SJSA1 (cell line): ENCODE results near the gene RAB11FIP5. TPM values are rescaled to one million over a fixed set of nuclear protein-coding genes. Genes with fewer than 3 reads are reported as not detected.
"Not testable (repeated sequence)": the region's sequence is repeated elsewhere in the genome, so short reads cannot be mapped to it uniquely, and the experiment has no call there.

Experiments
- DNase-seq, 2 experiments: peaks; one replicate each; pipeline ENCODE4 v3.0.0-alpha.2; 2015 to 2020; ENCODE audit warnings: low spot score in 2 of 2, low read depth in 1 of 2
- H3K27ac ChIP-seq: fragments of 250-450 bp; sonication (Bioruptor Pico); 2 replicates; pipeline ENCODE4 v1.5.1; 2020; ENCODE audit warnings: mild to moderate bottlenecking, moderate library complexity
- H3K27me3 ChIP-seq: fragments of 250-450 bp; sonication (Bioruptor Pico); replicated peaks from 2 replicates; pipeline ENCODE4 v1.5.1; 2020; ENCODE audit warnings: mild to moderate bottlenecking, moderate library complexity
- H3K36me3 ChIP-seq: fragments of 250-450 bp; sonication (Bioruptor Pico); 2 replicates; pipeline ENCODE4 v1.5.1; 2020; ENCODE audit warnings: mild to moderate bottlenecking
- H3K4me1 ChIP-seq: fragments of 250-450 bp; sonication (Bioruptor Pico); replicated peaks from 2 replicates; pipeline ENCODE4 v1.6.1; 2021; ENCODE audit warnings: mild to moderate bottlenecking
- H3K4me3 ChIP-seq: fragments of 250-450 bp; sonication (Bioruptor Pico); 2 replicates; pipeline ENCODE4 v1.5.1; 2020; ENCODE audit warnings: mild to moderate bottlenecking
- H3K9me3 ChIP-seq: fragments of 250-450 bp; sonication (Bioruptor Pico); replicated peaks from 2 replicates; pipeline ENCODE4 v1.5.1; 2020; ENCODE audit warnings: mild to moderate bottlenecking
- total RNA-seq: library from RNA; depleted of rRNA; stranded (reverse); fragments of >200 nt; shearing (Covaris generic); gene quantifications from 2 replicates; pipeline ENCODE4 v1.2.3, GENCODE V29; 2014

Gene RAB11FIP5
- total RNA-seq, 1 experiment from 2014 or later = 23.0 TPM

DNA sequence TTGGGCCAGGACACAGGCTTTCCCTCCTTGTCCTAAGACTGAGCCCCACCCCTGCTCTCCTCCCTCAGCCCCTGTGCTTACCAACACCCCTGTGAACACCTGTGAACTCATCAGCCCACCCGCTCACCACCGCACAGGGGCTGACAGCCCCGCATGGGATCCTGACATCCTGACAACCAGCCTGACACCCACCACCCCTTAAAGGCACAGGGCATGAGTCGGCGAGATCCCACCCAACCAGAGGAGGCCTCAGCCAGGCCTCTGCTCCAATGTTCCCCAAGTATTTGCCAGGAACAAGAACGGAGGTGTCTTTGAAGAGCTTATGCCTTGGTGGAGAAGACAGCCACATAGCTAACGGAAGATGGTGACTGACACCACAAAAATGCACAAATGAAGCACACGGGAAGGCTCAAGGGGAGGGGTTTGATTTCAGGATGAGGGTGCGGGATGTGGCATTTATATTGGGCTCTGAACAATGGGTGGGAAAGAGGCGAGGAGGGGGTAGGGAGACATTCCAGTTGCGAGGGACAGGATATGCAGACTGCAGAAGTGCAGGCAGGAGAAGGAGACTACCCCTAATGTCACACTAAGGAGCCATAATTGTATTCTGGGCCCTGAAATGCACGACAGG, 11.0 kb downstream of the RAB11FIP5 start:
- peaks cover 26% of the 10 kb centered on the region for H3K4me1 ChIP-seq
- peak; percentile 58 to 64 for DNase-seq

DNA sequence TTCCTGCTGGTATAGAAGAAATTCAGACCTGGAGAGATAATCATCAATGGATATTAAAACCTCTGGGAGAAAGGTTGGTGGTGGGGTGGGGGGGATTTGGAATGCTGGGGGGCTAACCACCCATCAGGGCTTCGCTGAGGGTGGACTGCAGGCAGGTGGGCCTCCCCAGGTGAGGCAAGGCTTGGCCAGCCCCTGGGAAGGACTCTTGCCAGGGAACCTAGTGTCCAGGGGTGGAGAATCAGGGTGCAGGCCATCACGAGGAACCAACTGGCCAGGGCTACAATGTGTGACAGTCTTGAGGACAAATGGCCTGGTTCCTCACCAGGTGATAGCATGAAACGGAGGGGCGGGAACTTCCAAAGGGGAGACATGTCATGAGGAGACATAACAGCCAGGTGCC, 11.8 kb downstream of the RAB11FIP5 start:
- DNase-seq = no peak
- H3K36me3 ChIP-seq = peaks cover 14% of the 10 kb centered on the region
- H3K27me3 ChIP-seq = no peaks in the 10 kb centered on the region
- no peak overlapping the region for H3K4me3 ChIP-seq
- H3K27ac ChIP-seq = no peak overlapping the region
- H3K4me1 ChIP-seq = peaks cover 26% of the 10 kb centered on the region
- H3K9me3 ChIP-seq = no peaks in the 10 kb centered on the region

More for the DNA sequence above, 11.0 kb downstream of the RAB11FIP5 start:
- no peak overlapping the region for H3K4me3 ChIP-seq
- H3K27ac ChIP-seq = peak overlapping the region; percentile 66
- H3K9me3 ChIP-seq = no peaks in the 10 kb centered on the region
- H3K27me3 ChIP-seq = no peaks in the 10 kb centered on the region
- peaks cover 14% of the 10 kb centered on the region for H3K36me3 ChIP-seq

DNA sequence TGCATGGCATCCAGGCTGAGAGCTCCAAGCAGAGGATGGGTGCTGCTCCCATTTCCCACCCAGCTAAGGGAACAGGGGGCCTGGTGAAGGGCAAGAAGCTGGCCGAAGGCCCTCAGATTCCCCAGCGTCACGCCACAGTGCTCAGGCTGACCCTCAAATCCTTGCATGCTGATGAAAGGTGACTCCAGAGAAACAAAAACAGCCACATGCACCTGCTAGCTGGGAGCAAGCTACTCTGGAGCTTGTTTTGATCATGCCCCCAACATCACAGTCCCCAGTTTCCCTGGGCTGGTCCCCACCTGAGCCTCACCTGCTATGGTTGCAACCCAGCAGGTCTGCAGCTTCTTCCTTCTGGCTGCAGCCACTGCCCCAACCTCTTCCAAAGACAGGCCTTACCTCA, 13.3 kb downstream of the RAB11FIP5 start:
- no peak for DNase-seq
- no peak overlapping the region for H3K27ac ChIP-seq
- H3K9me3 ChIP-seq = no peaks in the 10 kb centered on the region
- H3K4me3 ChIP-seq = no peak overlapping the region
- peaks cover 21% of the 10 kb centered on the region for H3K4me1 ChIP-seq
- H3K36me3 ChIP-seq = peaks cover 14% of the 10 kb centered on the region
- no peaks in the 10 kb centered on the region for H3K27me3 ChIP-seq

DNA sequence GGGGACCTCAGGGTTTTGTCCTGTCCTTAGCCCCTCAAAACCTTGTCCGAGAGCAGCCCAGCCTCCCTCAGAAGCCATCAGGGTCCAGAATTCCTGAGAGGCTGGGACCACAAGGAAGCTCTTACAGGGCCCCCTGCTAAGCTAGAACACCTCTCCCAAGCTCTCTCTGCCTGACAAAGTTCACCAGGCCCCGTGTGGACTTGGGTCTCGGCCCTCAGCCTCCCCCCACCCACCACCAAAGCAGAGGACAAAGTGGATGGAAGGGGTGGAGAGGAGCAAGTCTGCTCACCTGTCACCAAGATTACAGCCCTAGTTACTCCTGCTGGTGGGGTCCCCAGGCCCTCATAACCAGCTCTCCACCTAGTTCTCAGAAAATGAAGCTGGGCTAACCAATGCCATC, 16.8 kb downstream of the RAB11FIP5 start:
- H3K4me3 ChIP-seq = no peak overlapping the region
- no peaks in the 10 kb centered on the region for H3K9me3 ChIP-seq
- no peaks in the 10 kb centered on the region for H3K27me3 ChIP-seq
- no peak for DNase-seq
- 0 out of 2 replicates have a peak, but pooled peaks cover 3% of the 10 kb centered on the region for H3K36me3 ChIP-seq
- H3K27ac ChIP-seq = no peak overlapping the region
- peaks cover 4% of the 10 kb centered on the region; the same call in 1 of the 2 replicates for H3K4me1 ChIP-seq

DNA sequence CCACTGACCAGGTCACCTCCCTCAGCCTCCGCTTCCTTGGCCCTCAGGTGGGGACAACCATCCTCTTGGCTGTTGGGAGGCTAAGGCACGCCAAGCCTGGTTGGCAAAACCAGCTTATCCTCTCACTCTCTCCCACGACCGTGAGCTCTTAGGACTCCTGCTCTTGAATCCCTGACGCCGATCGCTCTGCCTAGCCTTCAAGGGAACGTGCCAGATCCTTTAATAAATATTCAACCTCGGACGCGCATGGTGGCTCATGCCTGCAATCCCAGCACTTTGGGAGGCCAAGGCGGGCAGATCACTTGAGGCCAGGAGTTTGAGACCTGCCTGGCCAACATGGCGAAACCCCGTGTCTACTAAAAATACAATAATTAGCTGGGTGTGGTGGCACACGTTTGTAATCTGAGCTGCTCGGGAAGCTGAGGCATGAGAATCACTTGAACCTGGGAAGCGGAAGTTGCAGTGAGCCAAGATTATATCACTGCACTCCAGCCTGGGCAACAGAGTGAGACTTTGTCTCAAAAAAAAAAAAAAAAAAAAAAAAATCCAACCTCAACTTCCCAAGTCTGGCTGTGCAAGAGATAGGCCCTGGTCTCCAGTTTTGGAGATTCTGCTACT, 19.0 kb downstream of the RAB11FIP5 start:
- not testable (repeated sequence) for H3K9me3 ChIP-seq, H3K27ac ChIP-seq, H3K4me3 ChIP-seq, DNase-seq, H3K27me3 ChIP-seq, H3K36me3 ChIP-seq
- peaks cover 25% of the 10 kb centered on the region for H3K4me1 ChIP-seq

DNA sequence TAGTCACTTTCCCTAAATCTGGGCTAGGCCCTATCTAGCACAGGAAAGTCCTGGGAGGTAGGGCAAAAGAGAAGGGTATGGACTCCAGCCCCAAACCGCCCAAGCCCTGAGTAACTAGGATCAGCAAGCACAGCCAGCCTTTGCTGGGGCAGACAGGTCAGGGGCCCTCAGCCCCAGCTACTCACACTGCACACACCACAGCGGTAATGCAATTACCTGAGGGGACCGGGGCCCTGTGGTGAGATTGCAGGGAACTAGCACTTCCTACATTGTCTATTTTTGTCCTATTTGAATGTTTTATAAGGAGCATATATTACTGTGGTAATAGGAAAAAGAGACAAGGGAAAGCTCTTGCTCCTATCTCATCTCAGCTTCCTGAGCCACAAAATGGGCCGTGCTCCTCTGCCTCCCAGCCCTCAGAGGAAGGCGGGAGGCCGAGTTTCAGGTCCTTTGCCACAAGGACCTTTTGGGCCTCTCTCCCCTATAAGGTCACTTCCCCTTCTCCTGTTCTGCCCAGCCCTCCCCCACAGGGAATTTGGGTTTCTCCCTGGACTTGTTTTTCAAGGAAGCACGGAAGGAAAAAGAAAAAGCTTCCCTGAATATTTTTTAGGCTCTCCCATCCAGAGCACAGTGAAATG, 20.5 kb downstream of the RAB11FIP5 start:
- H3K4me1 ChIP-seq = peaks cover 29% of the 10 kb centered on the region
- H3K27ac ChIP-seq = no peak overlapping the region
- no peak for DNase-seq
- H3K4me3 ChIP-seq = no peak overlapping the region
- no peaks in the 10 kb centered on the region for H3K9me3 ChIP-seq
- no peaks in the 10 kb centered on the region for H3K27me3 ChIP-seq
- peaks cover 19% of the 10 kb centered on the region for H3K36me3 ChIP-seq

DNA sequence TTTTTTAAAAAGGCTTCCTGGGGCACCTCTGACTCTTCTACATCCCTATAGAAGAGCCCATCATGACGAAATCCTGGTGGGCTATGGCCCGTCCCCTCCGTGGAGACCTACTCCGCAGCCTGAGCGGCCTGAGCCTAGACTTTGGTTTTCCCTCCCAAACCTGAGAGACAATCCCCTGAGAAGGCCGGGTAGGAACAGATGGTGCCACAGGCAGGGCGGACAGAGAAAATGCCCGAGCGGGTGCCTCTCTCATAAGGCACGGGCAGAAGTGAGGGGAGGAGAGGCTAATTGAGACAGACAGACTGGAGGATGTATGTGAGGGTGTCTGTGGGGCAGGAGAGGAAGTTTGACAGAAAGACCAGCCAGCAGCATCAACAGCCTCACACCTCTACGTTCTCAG, 21.1 kb downstream of the RAB11FIP5 start:
- H3K4me1 ChIP-seq = peaks cover 29% of the 10 kb centered on the region
- DNase-seq = no peak
- H3K27me3 ChIP-seq = no peaks in the 10 kb centered on the region
- no peaks in the 10 kb centered on the region for H3K9me3 ChIP-seq
- H3K27ac ChIP-seq = no peak overlapping the region
- H3K36me3 ChIP-seq = peaks cover 25% of the 10 kb centered on the region
- no peak overlapping the region for H3K4me3 ChIP-seq

DNA sequence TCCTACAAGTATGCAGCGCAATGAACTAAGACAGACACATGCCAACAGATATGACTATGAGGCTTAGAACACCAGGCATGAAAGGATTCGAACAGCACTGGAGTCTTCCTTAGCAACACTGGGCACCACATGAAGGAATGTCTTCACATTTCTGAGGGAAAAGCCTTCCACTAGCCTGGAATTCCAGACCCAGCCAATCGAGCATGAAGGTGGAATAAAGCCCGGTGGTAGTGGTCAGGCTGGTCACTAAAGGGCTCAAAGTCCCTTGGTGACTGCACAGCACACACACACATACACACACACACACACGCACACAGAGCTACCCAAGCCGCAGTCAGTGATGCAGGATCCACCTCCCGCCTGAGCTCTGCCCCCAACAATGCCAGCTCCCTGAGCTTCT, 21.6 kb downstream of the RAB11FIP5 start:
- Histone ChIP-seq H3K27ac (no peak overlapping the region), H3K36me3 (peaks cover 26% of the 10 kb centered on the region), H3K4me1 (peaks cover 29% of the 10 kb centered on the region), H3K4me3 (no peak overlapping the region), H3K27me3 (no peaks in the 10 kb centered on the region), H3K9me3 (no peaks in the 10 kb centered on the region)
- DNase-seq = no peak

DNA sequence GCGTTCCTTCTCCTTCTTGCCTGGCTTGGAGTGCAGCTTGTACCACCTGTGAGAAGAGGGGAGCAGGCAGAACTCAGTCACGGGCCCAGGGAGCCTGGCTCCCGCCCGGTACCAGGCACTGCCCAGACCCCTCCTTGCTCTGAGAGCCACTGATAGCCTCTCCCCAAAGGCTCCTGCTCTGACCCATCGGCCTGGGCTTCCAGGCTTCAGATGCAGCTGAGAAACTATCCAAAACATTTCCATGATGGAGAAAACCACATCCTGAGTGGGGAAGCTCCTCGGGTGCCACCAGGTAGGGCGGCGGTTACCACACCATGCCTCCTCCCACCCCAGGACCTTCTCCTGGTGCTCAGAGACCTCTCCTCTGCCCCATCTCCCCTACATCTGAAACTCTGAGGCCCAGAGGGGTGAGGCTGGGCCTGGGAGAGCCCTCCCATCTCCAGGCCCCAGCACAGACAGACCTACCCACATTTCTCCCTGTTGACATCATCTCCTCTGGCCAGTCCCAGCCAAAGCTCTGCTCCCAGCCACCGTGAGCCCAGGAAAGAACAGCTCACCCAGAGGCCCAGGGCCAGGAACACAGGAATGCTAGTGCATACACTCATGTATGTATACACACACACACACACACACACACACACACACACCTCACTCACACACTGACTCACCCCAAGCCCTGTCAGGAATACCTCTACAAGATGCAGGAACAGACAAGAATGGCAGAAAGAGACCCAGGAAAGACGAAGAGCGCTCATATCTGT, 23.3 kb downstream of the RAB11FIP5 start:
- Histone ChIP-seq H3K4me1 (peaks cover 29% of the 10 kb centered on the region), H3K27me3 (no peaks in the 10 kb centered on the region), H3K27ac (peak overlapping the region; percentile 75), H3K9me3 (no peaks in the 10 kb centered on the region), H3K36me3 (peaks cover 37% of the 10 kb centered on the region), H3K4me3 (no peak overlapping the region)
- DNase-seq = peak; percentile 87 to 92

DNA sequence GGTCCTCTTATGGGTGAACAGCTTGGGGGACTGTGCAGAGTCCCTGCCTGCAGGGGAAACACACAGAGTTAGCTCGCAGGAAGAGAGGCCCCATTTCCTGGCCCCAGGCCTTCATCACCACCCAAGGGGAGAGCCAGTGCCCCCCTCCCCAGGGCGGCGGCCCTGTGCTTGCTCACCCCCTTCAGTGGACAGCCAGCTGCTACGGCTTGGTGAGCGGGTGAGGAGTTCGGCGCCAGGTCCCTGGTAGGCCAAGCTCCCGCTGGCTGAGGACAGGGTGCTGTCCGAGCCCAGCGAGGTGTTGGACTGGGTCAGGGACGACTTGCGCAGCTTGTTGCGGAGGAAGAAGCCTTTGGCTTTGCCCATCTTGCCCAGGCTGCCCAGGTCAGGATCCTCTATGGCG, 24.0 kb downstream of the RAB11FIP5 start:
- DNase-seq = no peak
- peaks cover 29% of the 10 kb centered on the region for H3K4me1 ChIP-seq
- H3K27me3 ChIP-seq = no peaks in the 10 kb centered on the region
- peak overlapping the region; percentile 75 for H3K27ac ChIP-seq
- H3K4me3 ChIP-seq = no peak overlapping the region
- H3K9me3 ChIP-seq = no peaks in the 10 kb centered on the region
- peaks cover 39% of the 10 kb centered on the region for H3K36me3 ChIP-seq

DNA sequence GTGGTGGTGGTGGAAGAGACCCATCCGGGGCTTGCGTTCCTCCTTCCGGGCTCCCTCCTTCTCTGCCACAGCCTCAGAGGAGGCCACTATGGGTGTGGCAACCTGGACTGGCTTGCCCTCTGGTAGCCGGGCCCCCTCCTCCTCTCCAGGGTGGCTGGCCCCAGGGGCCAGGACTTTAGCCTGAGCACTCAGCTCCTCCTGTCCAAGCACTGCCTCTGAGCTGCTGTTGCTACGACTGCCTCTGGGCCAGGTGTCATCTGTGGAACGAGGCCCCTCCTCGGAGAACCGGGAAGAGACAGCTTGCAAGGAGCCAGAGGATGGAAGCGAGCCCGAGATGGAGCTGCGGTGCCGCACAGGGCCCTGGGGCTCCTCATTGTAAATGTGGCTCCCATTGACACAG, 24.5 kb downstream of the RAB11FIP5 start:
- H3K9me3 ChIP-seq = no peaks in the 10 kb centered on the region
- H3K4me3 ChIP-seq = no peak overlapping the region
- H3K4me1 ChIP-seq = peaks cover 29% of the 10 kb centered on the region
- H3K27me3 ChIP-seq = no peaks in the 10 kb centered on the region
- no peak for DNase-seq
- H3K27ac ChIP-seq = no peak overlapping the region
- peaks cover 39% of the 10 kb centered on the region for H3K36me3 ChIP-seq

DNA sequence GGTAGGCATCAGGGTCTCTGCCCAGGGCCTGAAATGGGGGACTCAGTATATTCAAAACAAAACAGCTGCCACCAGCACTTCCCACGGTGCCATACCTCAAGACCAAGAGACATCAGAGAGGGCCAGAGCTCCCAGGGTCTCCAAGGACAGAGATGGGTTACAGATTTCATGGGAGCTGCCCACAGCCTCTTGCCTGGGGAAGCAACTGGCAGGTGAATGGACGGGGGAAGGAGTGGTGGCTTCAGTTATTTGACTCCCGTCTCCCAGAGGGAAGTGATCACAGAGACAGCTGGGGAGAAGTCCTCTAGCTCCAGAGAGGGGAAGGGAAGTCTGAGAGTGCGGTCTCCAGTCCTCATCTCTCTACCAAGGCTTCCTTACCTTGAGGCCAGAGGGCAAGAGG, 25.4 kb downstream of the RAB11FIP5 start:
- Histone ChIP-seq H3K9me3 (no peaks in the 10 kb centered on the region), H3K36me3 (peaks cover 41% of the 10 kb centered on the region), H3K4me3 (no peak overlapping the region), H3K27ac (no peak overlapping the region), H3K27me3 (no peaks in the 10 kb centered on the region), H3K4me1 (peaks cover 29% of the 10 kb centered on the region)
- no peak for DNase-seq

DNA sequence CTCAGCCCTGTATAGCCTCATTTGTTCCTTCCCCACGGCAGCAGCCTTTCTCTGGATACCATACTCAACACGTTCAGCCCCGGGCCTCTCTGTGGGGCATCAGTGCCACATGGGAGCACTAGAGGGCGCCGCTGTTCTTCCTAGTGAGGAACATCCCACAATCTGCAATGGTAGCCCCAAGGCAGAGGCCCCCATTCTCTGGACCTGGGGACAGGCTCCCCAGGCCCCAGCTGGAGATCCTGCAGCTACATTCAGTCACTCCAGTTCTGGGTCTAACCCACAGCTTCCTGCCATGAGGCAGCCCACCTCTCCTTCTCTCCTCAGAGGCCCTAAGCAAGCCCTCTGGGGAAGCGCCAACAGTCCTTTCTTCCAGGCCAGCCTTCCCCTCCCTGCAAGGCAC, 27.1 kb downstream of the RAB11FIP5 start:
- H3K4me1 ChIP-seq = peaks cover 22% of the 10 kb centered on the region
- peaks cover 43% of the 10 kb centered on the region for H3K36me3 ChIP-seq
- H3K27ac ChIP-seq = no peak overlapping the region
- DNase-seq = peak; percentile 72 to 85
- H3K4me3 ChIP-seq = no peak overlapping the region
- H3K9me3 ChIP-seq = no peaks in the 10 kb centered on the region
- no peaks in the 10 kb centered on the region for H3K27me3 ChIP-seq

DNA sequence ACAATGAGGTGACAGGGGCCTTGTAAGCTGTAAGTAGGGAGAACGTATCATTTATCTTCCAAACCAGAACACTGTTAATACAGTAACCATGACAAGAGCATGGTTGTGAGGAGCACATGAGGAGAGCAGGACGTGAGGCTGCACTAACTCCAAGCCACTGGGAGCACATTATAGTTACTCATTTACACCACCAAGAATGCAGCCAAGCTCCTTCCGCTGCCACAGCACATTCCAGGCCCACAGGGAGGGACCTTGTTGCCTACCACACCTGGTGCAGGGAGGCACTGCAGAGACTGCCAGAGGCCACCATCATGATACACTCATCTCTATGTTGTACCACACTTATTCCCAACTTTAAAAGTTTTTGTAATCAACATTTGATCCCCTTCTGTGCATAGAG, 27.8 kb downstream of the RAB11FIP5 start:
- peaks cover 16% of the 10 kb centered on the region for H3K4me1 ChIP-seq
- no peaks in the 10 kb centered on the region for H3K9me3 ChIP-seq
- no peak overlapping the region for H3K4me3 ChIP-seq
- H3K36me3 ChIP-seq = peaks cover 47% of the 10 kb centered on the region
- no peaks in the 10 kb centered on the region for H3K27me3 ChIP-seq
- no peak overlapping the region for H3K27ac ChIP-seq
- no peak for DNase-seq
